ENCODE results near the gene TSPAN1. TPM values are rescaled to one million over a fixed set of nuclear protein-coding genes. Genes with fewer than 3 reads are reported as not detected.

The TSPAN1 gene
- total and polyA plus RNA-seq, 2 of the 13 experiments (the other 11 are each of a cell fraction or from before 2014, with no cell fraction given): 1.7 to 2.9 TPM

DNA sequence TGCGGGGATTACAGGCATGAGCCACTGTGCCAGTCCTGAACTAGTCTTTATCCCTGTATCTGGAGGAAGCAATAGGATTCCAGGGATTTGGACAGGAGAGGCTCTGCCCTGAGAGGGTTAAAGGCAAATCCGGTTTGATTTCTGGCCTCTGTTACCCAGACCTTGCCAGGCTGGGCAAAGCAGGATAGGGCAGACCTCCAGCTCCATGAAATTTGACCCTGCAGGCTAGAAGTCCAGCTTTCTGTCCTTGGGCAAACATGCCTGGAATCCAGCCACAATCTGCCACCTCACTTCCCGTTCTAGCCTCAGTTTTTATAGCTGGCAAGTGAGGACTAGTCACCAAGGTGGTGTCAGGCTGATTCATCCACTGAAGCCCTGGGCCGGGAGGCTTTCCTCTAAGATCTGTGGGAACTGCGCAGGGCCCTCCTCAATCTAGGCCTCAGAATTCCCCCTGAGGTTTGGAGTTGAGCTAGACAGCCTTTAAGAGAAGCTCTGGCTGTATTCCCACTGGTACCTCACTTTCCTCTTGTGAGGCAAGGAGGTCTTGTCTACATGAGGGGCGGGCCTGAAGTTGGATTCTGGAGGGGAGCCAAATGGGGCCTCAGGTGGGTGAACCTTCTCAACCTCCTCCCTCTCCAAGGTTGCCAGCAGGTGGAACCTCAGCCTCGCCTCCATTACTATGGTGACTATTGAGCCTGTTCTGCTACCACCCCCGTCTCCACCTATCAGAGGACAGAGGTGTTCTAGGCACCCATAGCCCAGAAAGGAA, 8.4 kb downstream of the TSPAN1 start (continued):
- TF ChIP-seq ZNF552 (CRISPR knock-in tag; IDR thresholded peaks at IDR 0.05; ENCODE audit: borderline replicate concordance) (no peak), ARNT (IDR thresholded peaks at IDR 0.05) (no peak), SMAD1 (CRISPR knock-in tag; IDR thresholded peaks at IDR 0.05; ENCODE audit: borderline replicate concordance, low read depth) (no peak), HNRNPH1 (optimal IDR thresholded peaks at IDR 0.05; ENCODE audit: low read depth, low read length) (no peak), JUNB (CRISPR knock-in tag; IDR thresholded peaks at IDR 0.05; ENCODE audit: borderline replicate concordance) (no peak), KMT2A (CRISPR knock-in tag; IDR thresholded peaks at IDR 0.05) (no peak), ZNF746 (CRISPR knock-in tag; IDR thresholded peaks at IDR 0.05) (no peak), BRD4 (CRISPR knock-in tag; IDR thresholded peaks at IDR 0.05) (no peak), ZNF672 (CRISPR knock-in tag; IDR thresholded peaks at IDR 0.05) (no peak), CHD4 (IDR thresholded peaks at IDR 0.05; ENCODE audit: borderline replicate concordance, low read length) (no peak), NR2F2 (IDR thresholded peaks at IDR 0.05; ENCODE audit: borderline replicate concordance, low read depth) (0 out of 2 replicates have a peak, but pooled peaks have one; percentile 17), ZNF543 (CRISPR knock-in tag; IDR thresholded peaks at IDR 0.05) (no peak), NBN (conservative IDR thresholded peaks at IDR 0.05) (no peak)
- TF ChIP-seq, protein P1, sequence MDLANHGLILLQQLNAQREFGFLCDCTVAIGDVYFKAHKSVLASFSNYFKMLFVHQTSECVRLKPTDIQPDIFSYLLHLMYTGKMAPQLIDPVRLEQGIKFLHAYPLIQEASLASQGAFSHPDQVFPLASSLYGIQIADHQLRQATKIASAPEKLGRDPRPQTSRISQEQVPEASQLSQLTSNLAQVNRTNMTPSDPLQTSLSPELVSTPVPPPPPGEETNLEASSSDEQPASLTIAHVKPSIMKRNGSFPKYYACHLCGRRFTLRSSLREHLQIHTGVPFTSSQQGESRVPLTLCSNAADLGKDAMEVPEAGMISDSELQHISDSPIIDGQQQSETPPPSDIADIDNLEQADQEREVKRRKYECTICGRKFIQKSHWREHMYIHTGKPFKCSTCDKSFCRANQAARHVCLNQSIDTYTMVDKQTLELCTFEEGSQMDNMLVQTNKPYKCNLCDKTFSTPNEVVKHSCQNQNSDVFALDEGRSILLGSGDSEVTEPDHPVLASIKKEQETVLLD (CRISPR knock-in tag; IDR thresholded peaks at IDR 0.05; ENCODE audit: low read depth): no peak
- TF ChIP-seq, protein P2, sequence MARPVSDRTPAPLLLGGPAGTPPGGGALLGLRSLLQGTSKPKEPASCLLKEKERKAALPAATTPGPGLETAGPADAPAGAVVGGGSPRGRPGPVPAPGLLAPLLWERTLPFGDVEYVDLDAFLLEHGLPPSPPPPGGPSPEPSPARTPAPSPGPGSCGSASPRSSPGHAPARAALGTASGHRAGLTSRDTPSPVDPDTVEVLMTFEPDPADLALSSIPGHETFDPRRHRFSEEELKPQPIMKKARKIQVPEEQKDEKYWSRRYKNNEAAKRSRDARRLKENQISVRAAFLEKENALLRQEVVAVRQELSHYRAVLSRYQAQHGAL (CRISPR knock-in tag; IDR thresholded peaks at IDR 0.05; ENCODE audit: not compliant biosample characterization): peak; percentile 42
- TF ChIP-seq, protein P3, sequence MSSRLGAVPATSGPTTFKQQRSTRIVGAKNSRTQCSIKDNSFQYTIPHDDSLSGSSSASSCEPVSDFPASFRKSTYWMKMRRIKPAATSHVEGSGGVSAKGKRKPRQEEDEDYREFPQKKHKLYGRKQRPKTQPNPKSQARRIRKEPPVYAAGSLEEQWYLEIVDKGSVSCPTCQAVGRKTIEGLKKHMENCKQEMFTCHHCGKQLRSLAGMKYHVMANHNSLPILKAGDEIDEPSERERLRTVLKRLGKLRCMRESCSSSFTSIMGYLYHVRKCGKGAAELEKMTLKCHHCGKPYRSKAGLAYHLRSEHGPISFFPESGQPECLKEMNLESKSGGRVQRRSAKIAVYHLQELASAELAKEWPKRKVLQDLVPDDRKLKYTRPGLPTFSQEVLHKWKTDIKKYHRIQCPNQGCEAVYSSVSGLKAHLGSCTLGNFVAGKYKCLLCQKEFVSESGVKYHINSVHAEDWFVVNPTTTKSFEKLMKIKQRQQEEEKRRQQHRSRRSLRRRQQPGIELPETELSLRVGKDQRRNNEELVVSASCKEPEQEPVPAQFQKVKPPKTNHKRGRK (CRISPR knock-in tag; IDR thresholded peaks at IDR 0.05): no peak
- TF ChIP-seq, protein P4, sequence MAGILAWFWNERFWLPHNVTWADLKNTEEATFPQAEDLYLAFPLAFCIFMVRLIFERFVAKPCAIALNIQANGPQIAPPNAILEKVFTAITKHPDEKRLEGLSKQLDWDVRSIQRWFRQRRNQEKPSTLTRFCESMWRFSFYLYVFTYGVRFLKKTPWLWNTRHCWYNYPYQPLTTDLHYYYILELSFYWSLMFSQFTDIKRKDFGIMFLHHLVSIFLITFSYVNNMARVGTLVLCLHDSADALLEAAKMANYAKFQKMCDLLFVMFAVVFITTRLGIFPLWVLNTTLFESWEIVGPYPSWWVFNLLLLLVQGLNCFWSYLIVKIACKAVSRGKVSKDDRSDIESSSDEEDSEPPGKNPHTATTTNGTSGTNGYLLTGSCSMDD (CRISPR knock-in tag; IDR thresholded peaks at IDR 0.05): no peak

Data from HepG2 (cell line).